ENCODE results near the gene TEX12. TPM values are rescaled to one million over a fixed set of nuclear protein-coding genes. Genes with fewer than 3 reads are reported as not detected.

The TEX12 gene
- total and polyA plus RNA-seq, 9 of the 15 experiments (the other 6 are each of a cell fraction or from before 2014, with no cell fraction given), result 0.10 to 2.3 (median 0.67) TPM; not detected in 1

- CTCF ChIA-PET (ENCODE audit: low intra/inter-chr PET ratio), result no interaction called here
- no peak for FAIRE-seq
- H3K9ac ChIP-seq (ENCODE audit: insufficient read depth in 1 of 2, low read depth in 2 of 2, low read length in 2 of 2), result no peak overlapping the region
Observed at GRCh38 chr11:112212710-112213109, 45.5 kb downstream of the TEX12 start.

More at GRCh38 chr11:112212710-112213109, 45.5 kb downstream of the TEX12 start:
- Histone ChIP-seq H3K27me3 (ENCODE audit: control insufficient read depth in 2 of 2, insufficient read depth in 2 of 2, low read length in 2 of 2) (peaks cover 0 to 2% of the 10 kb centered on the region in 2 experiments; a peak in 2 of 5 replicates), H3K4me1 (replicated peaks in 1 of 2; ENCODE audit: control insufficient read depth in 2 of 2, insufficient read depth in 2 of 2, low read length in 2 of 2) (no peaks in the 10 kb centered on the region), H3K9me1 (ENCODE audit: control insufficient read depth, insufficient read depth, low read length) (no peaks in the 10 kb centered on the region), H3K36me3 (ENCODE audit: control insufficient read depth, insufficient read depth, low read length) (no peaks in the 10 kb centered on the region), H4K20me1 (replicated peaks; ENCODE audit: control insufficient read depth, insufficient read depth, low read length) (no peaks in the 10 kb centered on the region), H3K4me2 (ENCODE audit: insufficient read depth, low read length) (no peak overlapping the region), H3K27ac (ENCODE audit: extremely low read depth, low read depth, low read length) (no peak overlapping the region), H3K79me2 (ENCODE audit: control insufficient read depth, insufficient read depth, low read length) (no peaks in the 10 kb centered on the region), H3K4me3 (no peak overlapping the region), H3K9me3 (replicated peaks; ENCODE audit: control insufficient read depth, insufficient read depth, low read depth, low read length) (no peaks in the 10 kb centered on the region), H2AFZ (ENCODE audit: low read depth, low read length) (no peak overlapping the region)
- TF ChIP-seq, protein P1, sequence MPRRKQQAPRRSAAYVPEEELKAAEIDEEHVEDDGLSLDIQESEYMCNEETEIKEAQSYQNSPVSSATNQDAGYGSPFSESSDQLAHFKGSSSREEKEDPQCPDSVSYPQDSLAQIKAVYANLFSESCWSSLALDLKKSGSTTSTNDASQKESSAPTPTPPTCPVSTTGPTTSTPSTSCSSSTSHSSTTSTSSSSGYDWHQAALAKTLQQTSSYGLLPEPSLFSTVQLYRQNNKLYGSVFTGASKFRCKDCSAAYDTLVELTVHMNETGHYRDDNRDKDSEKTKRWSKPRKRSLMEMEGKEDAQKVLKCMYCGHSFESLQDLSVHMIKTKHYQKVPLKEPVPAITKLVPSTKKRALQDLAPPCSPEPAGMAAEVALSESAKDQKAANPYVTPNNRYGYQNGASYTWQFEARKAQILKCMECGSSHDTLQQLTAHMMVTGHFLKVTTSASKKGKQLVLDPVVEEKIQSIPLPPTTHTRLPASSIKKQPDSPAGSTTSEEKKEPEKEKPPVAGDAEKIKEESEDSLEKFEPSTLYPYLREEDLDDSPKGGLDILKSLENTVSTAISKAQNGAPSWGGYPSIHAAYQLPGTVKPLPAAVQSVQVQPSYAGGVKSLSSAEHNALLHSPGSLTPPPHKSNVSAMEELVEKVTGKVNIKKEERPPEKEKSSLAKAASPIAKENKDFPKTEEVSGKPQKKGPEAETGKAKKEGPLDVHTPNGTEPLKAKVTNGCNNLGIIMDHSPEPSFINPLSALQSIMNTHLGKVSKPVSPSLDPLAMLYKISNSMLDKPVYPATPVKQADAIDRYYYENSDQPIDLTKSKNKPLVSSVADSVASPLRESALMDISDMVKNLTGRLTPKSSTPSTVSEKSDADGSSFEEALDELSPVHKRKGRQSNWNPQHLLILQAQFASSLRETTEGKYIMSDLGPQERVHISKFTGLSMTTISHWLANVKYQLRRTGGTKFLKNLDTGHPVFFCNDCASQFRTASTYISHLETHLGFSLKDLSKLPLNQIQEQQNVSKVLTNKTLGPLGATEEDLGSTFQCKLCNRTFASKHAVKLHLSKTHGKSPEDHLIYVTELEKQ (CRISPR knock-in tag; IDR thresholded peaks at IDR 0.05), result no peak
- TF ChIP-seq BHLHE40 (IDR thresholded peaks at IDR 0.05; ENCODE audit: low read length), result peak; percentile 14; the same call in 1 of the 2 replicates
- in situ Hi-C loops (cut with MboI) (no loop called here), intact Hi-C loops (cut with micrococcal nuclease) (no loop called here)
- no peak for DNase-seq (ENCODE audit: extremely low read depth in 1 of 4, low spot score in 3 of 4)
- no TSS peak for BruUV-seq (replicated peaks)
- no peak; the same call in 1 of the 3 replicates for ATAC-seq
- POLR2A ChIA-PET, result no interaction called here

Measured in K562 (cell line).